Measurements from ENCODE around the gene MTOR.
"Not testable (repeated sequence)": the region's sequence is repeated elsewhere in the genome, so short reads cannot be mapped to it uniquely, and the experiment has no call there.

MTOR gene

DNA sequence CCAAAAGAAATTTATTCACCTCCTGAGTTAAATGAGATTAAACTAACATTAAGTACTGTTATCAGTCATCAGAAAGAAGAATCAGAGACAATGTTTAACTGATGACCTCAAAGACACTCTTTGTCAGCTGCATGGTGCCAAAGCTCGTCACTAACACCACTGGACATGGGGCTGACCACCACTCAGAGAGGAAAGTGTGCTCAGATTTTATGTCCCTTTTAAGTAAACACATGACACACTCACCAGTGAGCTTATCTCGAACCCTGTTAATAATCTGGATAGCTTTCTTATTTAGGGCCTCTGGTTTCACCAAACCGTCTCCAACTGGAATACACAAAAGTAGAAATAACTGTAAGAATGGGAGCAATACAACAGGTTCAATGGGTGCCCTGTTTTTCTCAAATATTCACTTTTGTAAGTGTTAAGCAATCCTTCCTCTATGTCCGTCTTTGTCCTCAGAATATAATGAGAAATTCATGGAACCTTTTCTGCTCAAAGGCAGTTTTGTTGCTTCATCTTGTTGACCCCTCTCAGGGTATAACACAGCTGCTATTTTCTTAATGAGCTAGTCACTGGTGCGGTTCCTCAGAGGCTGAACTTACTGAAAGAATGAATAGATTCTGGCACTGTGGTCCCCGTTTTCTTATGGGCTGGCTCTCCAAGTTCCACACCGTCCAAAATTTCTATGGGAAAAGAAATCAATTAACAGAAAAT, 153.1 kb downstream of the MTOR start:
- no peak for DNase-seq (ENCODE audit: low spot score)

DNA sequence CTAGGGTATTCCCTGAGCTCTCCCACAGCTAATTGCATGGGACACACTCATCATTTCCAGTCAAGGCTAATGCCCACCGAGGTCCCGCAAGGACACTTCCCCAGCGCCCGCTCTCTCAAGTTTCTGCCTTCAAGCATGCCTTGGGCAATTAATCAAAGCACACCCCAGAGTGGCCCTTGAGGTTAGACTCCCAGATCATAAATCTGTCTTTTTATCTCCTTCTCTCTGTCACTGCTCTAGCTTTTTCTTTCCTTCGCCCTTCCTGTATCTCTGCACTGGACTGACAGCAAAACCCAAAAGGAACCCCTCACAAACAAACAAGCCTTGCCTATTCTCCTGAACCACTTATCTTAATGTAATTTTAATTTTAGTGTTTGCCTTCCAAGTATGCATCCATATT, 154.8 kb downstream of the MTOR start:
- no peak for DNase-seq (ENCODE audit: low spot score)

DNA sequence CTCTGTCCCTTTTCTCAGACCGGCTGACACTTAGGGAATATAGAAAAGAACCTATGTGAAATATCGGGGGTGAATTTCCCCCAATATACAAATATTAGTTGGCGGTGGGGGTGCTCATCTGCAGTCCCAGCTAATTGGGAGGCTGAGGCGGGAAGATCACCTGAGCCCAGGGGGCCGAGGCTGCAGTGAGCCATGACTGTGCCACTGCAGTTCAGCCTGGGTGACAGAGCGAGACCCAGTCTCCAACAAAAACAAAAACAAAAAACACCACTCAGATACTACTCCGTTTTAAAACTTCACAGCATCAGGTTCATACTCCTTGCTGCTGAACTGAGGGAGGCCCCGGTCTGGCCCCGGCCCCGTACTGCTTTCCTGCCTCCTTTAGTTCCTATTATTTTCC, 156.8 kb downstream of the MTOR start:
- DNase-seq (ENCODE audit: low spot score): no peak

DNA sequence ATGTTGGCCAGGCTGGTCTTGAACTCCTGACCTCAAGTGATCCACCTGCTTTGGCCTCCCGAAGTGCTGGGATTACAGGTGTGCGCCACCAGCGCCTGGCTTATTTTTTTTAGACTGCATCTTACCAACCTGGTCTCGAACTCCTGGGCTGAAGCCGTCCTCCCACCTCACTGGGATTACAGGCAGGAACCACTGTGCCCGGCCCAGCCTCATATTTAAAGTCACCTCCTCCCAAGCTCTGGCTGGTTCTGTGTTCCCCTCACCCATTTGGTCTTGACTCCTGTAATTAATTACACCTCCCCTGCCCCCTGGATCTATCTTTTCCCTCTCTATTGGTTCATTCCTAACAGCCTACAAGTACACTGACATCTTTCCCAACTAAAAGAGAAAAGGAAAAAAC, 161.0 kb downstream of the MTOR start:
- DNase-seq (ENCODE audit: low spot score): no peak

DNA sequence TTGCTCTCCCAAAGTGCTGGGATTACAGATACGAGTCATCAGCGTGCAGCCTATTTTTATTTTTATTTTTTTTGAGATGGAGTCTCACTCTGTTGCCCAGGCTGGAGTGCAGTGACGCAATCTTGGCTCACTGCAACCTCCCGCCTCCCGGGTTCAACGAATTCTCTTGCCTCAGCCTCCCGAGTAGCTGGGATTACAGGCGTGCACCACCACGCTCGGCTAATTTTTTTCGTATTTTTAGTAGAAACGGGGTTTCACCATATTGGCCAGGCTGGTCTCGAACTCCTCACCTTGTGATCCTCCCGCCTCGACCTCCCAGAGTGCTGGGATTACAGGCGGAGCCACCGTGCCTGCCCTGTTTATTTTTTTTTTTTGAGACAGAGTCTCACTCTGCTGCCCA, 161.5 kb downstream of the MTOR start:
- DNase-seq (ENCODE audit: low spot score): not testable (repeated sequence)

DNA sequence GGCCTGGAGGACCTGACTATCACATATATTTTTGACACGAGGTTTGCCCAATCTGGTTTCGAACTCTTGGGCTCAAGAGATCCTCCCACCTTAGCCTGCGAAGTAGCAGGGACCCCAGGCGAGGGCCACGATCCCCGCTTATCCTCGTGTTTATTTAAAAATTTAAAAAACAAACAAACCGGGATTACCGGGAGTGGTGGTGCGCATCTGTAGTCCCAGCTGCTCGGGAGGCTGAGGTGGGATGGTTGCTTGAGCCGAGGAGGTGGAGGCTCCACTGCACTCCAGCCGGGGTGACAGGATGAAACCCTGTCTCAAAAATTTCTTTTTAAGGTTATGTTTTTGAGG, 162.2 kb downstream of the MTOR start:
- DNase-seq (ENCODE audit: low spot score): no peak

DNA sequence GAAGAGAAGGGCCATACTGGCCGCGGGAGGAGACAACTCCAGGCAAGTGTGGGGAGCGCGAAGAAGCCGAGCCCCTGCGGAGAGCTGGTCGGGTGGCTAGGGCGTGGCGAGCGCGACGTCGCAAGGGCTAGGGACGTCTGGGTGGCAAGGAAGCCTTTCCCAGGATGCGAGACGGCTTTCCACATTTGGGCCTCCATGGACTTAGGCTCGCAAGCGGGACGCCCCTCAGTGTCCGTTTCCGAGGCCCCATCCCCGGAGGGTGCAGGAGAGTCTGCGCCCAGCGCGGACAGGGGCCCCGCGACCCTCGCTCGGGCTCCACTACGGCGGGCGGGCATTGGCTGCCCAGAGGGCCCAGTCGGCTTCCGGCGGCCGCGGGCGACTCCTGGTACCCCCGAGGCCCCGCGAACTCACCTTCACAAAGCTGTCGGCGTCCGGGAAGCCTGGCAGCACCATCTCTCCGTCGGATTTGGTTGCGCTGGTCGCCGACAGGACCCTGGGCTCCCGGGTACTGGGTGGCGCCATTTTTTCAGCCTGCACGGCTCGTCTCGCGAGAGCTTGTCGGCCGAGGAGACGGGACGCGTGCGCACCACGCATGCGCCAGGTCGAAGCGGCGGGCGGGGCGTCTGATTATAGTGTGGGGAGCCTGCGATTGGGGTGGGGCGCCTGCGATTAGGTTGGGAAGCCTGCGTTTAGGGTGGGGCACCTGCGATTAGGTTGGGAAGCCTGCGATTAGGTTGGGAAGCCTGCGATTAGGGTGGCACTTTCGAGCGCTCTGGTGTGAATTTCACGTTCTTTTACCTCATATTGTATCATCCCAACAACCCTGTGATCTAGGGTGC, 162.8 kb downstream of the MTOR start, which contains the start of gene EXOSC10:
Gene EXOSC10, minus strand, starts transcription at position 560 of the 839 bp plus-strand sequence. Its CDS starts 38 bp downstream, at position 522.
- DNase-seq (ENCODE audit: low spot score): peak; percentile 96

DNA sequence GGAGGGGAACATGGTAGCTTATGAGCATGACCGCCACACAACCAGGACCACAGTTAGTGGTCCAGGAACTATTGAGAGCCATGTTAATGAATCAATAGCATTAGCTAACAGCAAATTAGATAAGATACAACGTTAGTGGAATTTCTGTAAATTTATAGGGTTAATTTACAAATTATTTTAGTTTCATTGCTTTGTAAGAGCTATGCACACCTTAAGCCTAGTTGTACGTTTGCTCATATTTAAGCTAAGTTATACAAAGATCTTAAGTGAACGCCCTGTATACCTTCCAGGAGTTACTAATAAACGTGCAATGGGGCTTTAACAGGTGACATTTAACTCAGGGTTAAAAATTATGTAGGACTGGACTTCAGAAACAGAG, 163.4 kb downstream of the MTOR start:
- no peak for DNase-seq (ENCODE audit: low spot score)

DNA sequence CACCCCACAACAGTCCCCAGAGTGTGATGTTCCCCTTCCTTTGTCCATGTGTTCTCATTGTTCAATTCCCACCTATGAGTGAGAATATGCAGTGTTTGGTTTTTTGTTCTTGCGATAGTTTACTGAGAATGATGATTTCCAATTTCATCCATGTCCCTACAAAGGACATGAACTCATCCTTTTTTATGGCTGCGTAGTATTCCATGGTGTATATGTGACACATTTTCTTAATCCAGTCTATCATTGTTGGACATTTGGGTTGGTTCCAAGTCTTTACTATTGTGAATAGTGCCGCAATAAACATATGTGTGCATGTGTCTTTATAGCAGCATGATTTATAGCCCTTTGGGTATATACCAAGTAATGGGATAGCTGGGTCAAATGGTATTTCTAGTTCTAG, 178.6 kb downstream of the MTOR start:
- DNase-seq (ENCODE audit: low spot score): not testable (repeated sequence)

DNA sequence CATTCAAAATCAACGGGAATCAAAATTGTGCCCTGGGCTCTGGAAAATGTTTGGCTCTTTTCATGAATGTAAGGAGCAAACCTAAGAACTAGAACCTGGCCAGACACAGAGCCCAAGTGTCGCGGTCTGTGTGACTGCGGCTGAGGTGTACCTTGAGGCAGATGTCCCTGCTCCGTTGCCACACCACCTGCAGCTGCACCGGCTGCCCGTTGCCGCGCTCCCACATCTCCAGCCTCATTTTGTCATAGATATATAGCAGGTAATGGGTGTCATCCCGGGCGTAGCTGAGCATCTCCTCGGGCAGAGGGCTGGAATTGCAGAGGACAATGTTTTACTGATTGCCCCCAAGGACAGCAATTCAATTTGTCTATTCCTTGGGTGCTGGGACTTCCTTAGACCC, 181.4 kb downstream of the MTOR start:
- no peak for DNase-seq (ENCODE audit: low spot score)

DNA sequence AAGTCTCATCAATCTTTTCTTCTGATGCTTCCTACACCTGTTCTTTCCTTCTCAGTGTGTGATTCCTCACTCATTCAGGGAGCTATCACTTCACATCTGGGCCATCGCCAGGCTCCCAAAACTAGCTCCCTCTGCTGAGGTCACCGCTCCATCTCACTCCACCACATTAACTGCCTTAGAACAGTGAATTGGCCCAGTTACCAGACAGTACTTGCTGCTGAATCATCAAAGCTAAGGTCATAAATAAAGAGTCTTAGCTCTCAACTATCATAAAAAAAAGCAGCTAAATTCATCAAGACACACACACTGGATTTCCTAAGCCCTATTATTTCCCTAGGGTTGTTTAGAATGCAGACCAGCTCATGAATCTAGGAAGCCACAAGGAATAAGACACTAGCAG, 183.7 kb downstream of the MTOR start:
- no peak for DNase-seq (ENCODE audit: low spot score)

DNA sequence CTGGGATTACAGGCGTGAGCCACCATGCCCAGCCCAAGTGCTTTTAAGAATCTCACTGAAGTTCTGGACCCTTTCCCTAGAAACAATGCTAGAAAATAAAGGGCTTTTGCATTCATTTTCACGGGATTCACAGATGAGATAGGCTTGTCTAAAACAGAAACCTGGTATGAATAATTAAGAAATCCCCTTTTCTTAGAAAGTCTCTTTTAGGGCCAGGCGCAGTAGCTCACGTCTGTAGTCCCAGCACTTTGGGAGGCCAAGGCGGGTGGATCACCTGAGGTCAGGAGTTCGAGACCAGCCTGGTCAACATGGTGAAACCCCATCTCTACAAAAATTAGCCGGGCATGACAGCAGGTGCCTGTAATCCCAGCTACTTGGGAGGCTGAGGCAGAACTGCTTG, 189.0 kb downstream of the MTOR start:
- DNase-seq (ENCODE audit: low spot score): not testable (repeated sequence)

DNA sequence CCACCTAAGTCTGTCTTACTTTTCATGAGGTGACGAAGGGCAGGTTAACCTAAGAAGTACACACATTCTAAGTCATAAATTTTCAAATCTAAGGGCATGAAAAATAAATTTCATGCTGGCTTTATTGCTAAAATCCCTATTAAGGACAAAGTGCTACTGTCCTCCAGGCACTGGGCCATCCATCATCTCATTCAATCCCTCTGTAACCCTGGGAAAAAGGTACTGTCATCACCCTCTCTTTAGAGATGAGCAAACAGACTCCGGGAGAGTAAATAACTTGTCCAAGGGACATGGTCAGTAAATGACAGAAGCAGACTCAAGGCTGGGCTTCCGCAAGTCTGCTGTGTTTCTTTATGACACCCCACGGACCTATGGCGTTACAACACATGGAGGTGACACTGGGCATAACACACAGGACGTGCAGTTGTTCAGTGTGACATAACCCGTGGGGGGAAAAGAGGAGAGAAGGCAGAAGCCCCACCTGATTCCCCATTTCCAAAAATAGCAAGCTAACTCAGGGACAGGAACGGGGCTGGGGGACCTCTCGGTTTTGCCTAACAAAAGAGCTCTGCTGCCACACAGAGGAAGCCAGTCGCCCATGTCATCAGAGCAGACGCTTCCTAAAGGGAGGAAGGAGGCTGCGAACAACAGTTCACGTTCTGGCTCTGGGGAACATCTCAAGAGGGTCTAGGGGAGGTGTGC, 190.0 kb downstream of the MTOR start:
- no peak for DNase-seq (ENCODE audit: low spot score)

DNA sequence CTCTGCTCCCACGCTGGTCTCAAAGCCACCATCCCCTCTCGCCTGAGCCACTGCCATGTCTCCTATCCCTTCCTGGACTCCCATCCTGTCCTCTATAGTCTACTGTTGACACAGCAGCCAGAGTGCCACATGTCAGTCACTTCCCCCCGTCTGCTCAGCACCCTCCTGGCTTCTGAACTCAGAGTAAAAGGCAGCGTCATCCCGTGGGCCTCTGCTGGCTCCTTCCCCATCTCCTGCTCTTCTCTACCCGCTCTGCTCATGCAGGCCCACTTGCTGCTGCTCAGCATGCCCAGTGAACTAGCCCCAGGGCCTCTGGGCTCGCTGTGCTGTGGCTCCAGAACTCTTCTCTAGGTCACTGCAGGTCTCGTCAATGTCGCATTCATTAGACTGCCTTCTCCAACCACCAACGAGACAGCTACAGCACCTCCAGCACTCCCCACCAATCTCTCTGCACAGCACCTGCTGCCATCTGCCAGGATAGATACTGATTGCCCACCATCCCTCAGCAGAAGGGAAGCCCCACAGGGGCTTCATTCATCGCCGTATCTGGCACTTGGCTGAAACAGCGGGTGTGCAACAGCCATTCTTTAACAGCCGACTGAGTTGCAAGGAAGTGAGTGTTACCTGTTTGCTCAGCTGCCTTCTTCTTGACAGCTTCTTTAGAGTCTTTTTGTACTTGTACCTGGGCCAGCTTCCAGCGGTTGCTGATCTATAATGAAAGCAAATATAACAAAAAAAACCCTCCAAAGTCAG, 190.7 kb downstream of the MTOR start:
- no peak for DNase-seq (ENCODE audit: low spot score)

DNA sequence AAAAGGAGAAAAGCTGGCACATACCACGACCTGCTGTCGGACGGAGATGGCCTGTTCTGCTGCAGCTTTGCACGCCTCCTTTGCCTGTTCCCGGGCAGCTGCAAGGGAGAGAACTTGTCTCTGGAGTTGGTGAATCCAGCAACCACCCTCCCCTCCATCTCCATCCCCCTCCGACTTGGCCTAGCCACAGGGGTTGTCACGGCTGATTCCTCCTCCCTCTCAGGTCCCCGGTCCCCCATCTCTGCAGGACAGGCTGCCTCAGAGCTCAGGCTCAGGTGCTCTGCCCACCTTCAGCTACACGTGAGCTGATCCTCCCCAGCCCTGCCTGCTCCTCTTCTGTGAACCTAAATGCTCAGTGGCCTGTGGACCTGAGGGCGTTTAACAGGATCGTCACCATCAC, 191.5 kb downstream of the MTOR start:
- DNase-seq (ENCODE audit: low spot score): no peak

DNA sequence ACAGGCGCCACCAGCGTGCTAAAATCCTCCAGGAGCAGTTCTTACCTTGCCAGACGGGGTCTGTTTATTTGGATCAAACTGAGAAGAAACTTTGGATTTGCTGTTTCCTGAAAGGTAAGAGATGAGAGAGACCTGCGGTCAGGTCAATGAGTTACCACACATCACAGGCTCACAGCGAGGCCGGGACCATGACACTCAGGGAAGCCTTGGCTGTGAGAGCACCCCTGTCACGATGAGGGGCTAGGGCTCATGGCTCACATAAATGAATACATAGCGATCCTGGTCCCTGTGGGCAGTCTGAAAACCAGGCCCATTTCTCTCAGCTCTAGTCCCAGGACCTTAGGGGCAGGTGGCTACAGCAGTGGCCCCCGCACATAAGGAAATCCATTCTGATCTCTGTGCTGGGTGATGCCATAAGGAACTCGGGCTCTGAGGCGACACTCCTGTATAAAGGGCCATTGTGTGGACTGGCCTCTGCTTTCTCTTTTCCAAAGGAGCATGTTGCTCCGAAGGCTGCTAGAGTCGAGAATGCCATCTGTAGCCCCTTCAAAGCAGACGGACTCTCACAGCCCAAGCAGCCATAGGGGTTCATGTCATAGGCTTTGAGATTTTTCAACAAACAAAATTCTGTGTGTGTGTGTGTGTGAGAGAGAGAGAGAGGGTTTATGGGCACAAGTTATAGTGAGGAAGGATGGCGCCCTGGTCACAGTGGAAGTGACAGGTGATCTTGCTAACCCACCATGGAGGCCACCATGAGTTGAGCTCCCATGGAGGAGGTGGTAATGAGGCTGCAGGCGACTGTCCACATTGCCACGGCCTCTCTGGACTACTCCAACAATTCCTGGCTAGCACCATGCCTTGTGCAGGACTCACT, 193.5 kb downstream of the MTOR start:
- no peak for DNase-seq (ENCODE audit: low spot score)

DNA sequence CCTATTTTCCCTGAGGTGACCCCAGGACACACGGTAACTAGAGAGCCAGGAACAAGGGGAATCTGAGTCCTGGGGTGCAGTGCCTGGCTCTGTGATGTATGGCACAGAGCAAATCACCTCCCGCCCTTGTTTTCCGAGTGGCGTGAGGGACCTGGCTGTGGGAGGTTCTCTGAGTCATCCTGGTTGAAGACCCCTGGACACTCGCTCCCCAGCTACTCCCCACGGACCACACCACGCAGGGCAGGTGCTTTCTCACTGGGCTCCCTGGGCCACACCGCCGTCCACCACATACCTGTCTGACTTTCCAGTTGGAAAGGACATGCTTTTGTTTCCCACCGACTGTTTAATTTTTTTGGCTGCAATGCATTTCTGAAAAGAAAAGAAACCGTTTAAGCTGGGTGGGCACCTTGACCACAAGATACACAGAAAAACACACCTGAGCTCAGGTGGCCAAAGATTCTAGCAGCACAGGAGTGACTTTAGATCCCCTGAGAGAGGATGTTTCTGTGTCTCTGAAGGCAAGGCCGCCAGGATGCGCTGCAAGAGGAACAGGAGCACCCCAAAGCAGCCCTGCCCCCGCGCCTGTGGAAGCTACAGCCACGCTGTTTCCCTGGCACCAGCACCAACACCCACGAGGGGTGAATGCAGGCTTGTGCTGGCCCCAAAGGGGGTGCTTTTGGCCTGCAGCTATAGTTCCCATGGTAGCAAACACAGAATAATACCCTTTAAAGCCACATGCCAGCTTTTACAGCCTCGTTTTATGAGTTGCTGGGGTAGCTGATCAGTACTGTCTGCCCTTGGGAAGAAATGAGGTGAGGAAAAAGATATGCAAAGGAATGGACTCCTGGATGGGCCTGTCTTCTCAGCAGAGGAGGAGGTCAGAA, 194.4 kb downstream of the MTOR start:
- no peak for DNase-seq (ENCODE audit: low spot score)

DNA sequence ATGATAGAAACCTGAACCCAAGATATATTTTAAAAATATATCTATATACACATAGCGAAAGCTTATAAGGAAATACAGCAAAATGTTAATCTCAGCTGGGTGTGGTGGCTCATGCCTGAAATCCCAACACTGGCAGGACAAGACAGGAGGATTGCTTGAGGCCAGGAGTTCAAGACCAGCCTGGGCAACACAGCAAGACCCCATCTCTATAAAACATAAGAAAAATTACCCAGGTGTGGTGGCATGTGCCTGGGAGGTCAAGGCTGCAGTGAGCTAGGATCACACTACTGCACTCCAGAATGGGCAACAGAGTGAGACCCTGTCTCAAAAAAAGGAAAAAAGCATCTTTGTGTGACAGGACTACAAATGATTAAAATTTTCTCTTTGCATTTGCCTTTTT, 196.6 kb downstream of the MTOR start:
- DNase-seq (ENCODE audit: low spot score): no peak

DNA sequence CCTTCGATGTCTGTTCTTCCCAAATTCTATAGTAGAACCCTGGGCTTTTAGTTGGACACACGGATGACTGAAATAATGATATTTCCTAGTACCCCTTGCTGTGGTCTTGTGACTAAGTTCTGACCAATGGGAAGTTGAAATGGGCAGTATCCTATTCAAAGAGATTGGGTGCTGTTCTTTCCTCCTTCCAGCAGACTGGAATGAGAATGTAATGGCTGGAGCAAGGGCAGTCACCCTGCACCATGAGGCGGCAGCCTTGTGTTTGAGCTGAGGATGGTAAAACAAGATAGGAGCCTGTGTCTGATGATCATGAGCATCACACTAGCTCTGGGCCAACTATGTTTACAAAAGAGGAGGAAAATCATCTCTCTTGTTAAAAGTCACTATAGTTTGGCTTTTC, 197.4 kb downstream of the MTOR start:
- DNase-seq (ENCODE audit: low spot score): no peak

DNA sequence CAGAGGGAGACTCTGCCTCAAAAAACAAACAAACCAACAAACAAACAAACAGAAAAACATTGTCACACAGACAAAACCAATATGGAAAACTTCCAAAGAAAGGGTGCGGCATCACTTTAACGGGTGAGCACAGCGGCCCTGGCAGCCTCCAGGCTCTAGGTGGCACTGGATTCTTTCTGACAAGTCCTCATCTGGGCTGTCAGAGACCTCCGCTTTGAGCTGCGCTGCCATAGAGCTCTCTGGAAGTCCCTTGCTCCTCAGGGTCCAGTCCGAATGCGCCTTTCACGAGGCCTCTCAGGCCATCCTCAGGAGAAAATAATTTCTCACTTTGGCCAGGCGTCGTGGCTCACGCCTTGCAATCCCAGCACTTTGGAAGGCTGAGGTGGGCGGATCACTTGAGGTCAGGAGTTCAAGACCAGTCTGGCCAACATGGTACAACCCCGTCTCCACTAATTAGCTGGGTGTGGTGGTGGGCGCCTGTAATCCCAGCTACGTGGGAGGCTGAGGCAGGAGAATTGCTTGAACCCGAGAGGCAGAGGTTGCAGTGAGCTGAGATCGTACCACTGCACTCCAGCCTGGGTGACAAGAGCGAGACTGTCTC, 198.3 kb downstream of the MTOR start:
- not testable (repeated sequence) for DNase-seq (ENCODE audit: low spot score)
